ENCODE measurements around the gene LRCOL1.

The LRCOL1 gene

GRCh38 chr12:132576701-132577100 lies 33.7 kb downstream of the LRCOL1 start:
- no peak for DNase-seq (ENCODE audit: low read depth)
- TF ChIP-seq CTCF (IDR thresholded peaks at IDR 0.05; ENCODE audit: low read length, missing control alignments), result no peak
- H3K4me3 ChIP-seq (replicated peaks; ENCODE audit: low read depth, low read length), result no peak overlapping the region

- H3K4me3 ChIP-seq (replicated peaks; ENCODE audit: low read depth, low read length), result no peak overlapping the region
- TF ChIP-seq CTCF (IDR thresholded peaks at IDR 0.05; ENCODE audit: low read length, missing control alignments), result no peak
- DNase-seq (ENCODE audit: low read depth), result no peak
These were observed 34.7 kb downstream of the LRCOL1 start for GRCh38 chr12:132575661-132576060.

- no peak for TF ChIP-seq CTCF (IDR thresholded peaks at IDR 0.05; ENCODE audit: low read length, missing control alignments)
- no peak overlapping the region for H3K4me3 ChIP-seq (replicated peaks; ENCODE audit: low read depth, low read length)
- DNase-seq (ENCODE audit: low read depth), result no peak
These were observed 35.9 kb downstream of the LRCOL1 start for GRCh38 chr12:132574271-132574996.

- no peak for DNase-seq (ENCODE audit: low read depth)
- H3K4me3 ChIP-seq (replicated peaks; ENCODE audit: low read depth, low read length), result no peak overlapping the region
- TF ChIP-seq CTCF (IDR thresholded peaks at IDR 0.05; ENCODE audit: low read length, missing control alignments), result no peak
These were observed 37.3 kb downstream of the LRCOL1 start for GRCh38 chr12:132572801-132573760.

GRCh38 chr12:132572106-132572505 lies 38.3 kb downstream of the LRCOL1 start:
- no peak for DNase-seq (ENCODE audit: low read depth)
- no peak overlapping the region for H3K4me3 ChIP-seq (replicated peaks; ENCODE audit: low read depth, low read length)
- TF ChIP-seq CTCF (IDR thresholded peaks at IDR 0.05; ENCODE audit: low read length, missing control alignments), result no peak

GRCh38 chr12:132571598-132571997 lies 38.8 kb downstream of the LRCOL1 start:
- DNase-seq (ENCODE audit: low read depth), result no peak
- no peak overlapping the region for H3K4me3 ChIP-seq (replicated peaks; ENCODE audit: low read depth, low read length)
- TF ChIP-seq CTCF (IDR thresholded peaks at IDR 0.05; ENCODE audit: low read length, missing control alignments), result no peak

Data from fibroblast of pulmonary artery (primary cell).